Measurements from ENCODE around the gene NEU2.

Gene NEU2

GRCh38 chr2:233032551-233033320, at the start of gene NEU2:
Gene NEU2 (plus strand): TSS chr2:233032672. CDS start chr2:233032672, 0 bp downstream.
- no peak for DNase-seq (ENCODE audit: low read depth, low spot score)

- DNase-seq (ENCODE audit: low read depth, low spot score) = peak; percentile 37
These were observed 49.4 kb upstream of the NEU2 start for GRCh38 chr2:232982926-232983668.

GRCh38 chr2:232983669-232984140, 48.8 kb upstream of the NEU2 start:
- no peak for DNase-seq (ENCODE audit: low read depth, low spot score)

GRCh38 chr2:232984451-232985207, 47.8 kb upstream of the NEU2 start:
- no peak for DNase-seq (ENCODE audit: low read depth, low spot score)

- no peak for DNase-seq (ENCODE audit: low read depth, low spot score)
These were observed 46.3 kb upstream of the NEU2 start for GRCh38 chr2:232986155-232986554.

- no peak for DNase-seq (ENCODE audit: low read depth, low spot score)
These were observed 39.1 kb upstream of the NEU2 start for GRCh38 chr2:232993231-232993821.

- no peak for DNase-seq (ENCODE audit: low read depth, low spot score)
These were observed 38.0 kb upstream of the NEU2 start for GRCh38 chr2:232994446-232994845.

GRCh38 chr2:232997749-232998665, 34.5 kb upstream of the NEU2 start:
- DNase-seq (ENCODE audit: low read depth, low spot score) = no peak

- no peak for DNase-seq (ENCODE audit: low read depth, low spot score)
These were observed 33.8 kb upstream of the NEU2 start for GRCh38 chr2:232998666-232998985.

GRCh38 chr2:232999354-232999753, 33.1 kb upstream of the NEU2 start:
- DNase-seq (ENCODE audit: low read depth, low spot score) = no peak

- DNase-seq (ENCODE audit: low read depth, low spot score) = no peak
These were observed 31.4 kb upstream of the NEU2 start for GRCh38 chr2:233000886-233001750.

- no peak for DNase-seq (ENCODE audit: low read depth, low spot score)
These were observed 29.4 kb upstream of the NEU2 start for GRCh38 chr2:233002829-233003657.

- no peak for DNase-seq (ENCODE audit: low read depth, low spot score)
These were observed 28.6 kb upstream of the NEU2 start for GRCh38 chr2:233003658-233004555.

- DNase-seq (ENCODE audit: low read depth, low spot score) = no peak
These were observed 27.4 kb upstream of the NEU2 start for GRCh38 chr2:233005096-233005495.

- DNase-seq (ENCODE audit: low read depth, low spot score) = no peak
These were observed 25.8 kb upstream of the NEU2 start for GRCh38 chr2:233006648-233007047.

GRCh38 chr2:233007270-233007669, 25.2 kb upstream of the NEU2 start:
- DNase-seq (ENCODE audit: low read depth, low spot score) = no peak

GRCh38 chr2:233007739-233008138, 24.7 kb upstream of the NEU2 start:
- DNase-seq (ENCODE audit: low read depth, low spot score) = no peak

GRCh38 chr2:233009661-233010060, 22.8 kb upstream of the NEU2 start:
- no peak for DNase-seq (ENCODE audit: low read depth, low spot score)

Measured in ELF-1 (cell line).